ENCODE results near the gene BNC2. TPM values are rescaled to one million over a fixed set of nuclear protein-coding genes. Genes with fewer than 3 reads are reported as not detected.
A peak's percentile ranks its signal among the peaks of the same experiment; 100 is the strongest.

The BNC2 gene
- total RNA-seq, 1 experiment from 2014 or later, result 43.6 TPM

- Histone ChIP-seq H3K18ac (ENCODE audit: insufficient read length, low read depth, low read length) (no peak overlapping the region), H2BK120ac (ENCODE audit: low read depth, low read length, poor library complexity, severe bottlenecking) (no peak overlapping the region), H3K79me2 (ENCODE audit: insufficient read depth, low read length) (no peaks in the 10 kb centered on the region), H3K79me1 (ENCODE audit: insufficient read depth, low read depth, low read length, poor library complexity, severe bottlenecking) (no peaks in the 10 kb centered on the region), H2BK15ac (ENCODE audit: low read depth, low read length) (no peak overlapping the region), H3K23ac (ENCODE audit: insufficient read length, low read depth, low read length) (no peak overlapping the region), H3K56ac (ENCODE audit: insufficient read length, low read depth, low read length) (no peak overlapping the region), H3K14ac (ENCODE audit: insufficient read depth, low read length) (no peak overlapping the region), H2AFZ (ENCODE audit: low read length) (no peak overlapping the region), H2BK20ac (ENCODE audit: low read depth, low read length, poor library complexity, severe bottlenecking) (no peak overlapping the region), H3K27ac (ENCODE audit: insufficient read length, low read depth, low read length) (no peak overlapping the region), H3K9ac (ENCODE audit: extremely low read depth, insufficient read length, low read length) (no peak overlapping the region), H2BK5ac (ENCODE audit: insufficient read length, low read length) (no peak overlapping the region), H4K20me1 (ENCODE audit: control insufficient read depth, insufficient read depth, insufficient read length) (no peaks in the 10 kb centered on the region), H4K91ac (ENCODE audit: insufficient read length, low read depth, low read length) (no peak overlapping the region), H2BK12ac (ENCODE audit: insufficient read length, low read depth, low read length) (no peak overlapping the region), H4K5ac (ENCODE audit: insufficient read length, low read depth, low read length) (no peak overlapping the region), H3K27me3 (ENCODE audit: insufficient read depth, low read length) (no peaks in the 10 kb centered on the region), H3K4me2 (ENCODE audit: insufficient read depth, insufficient read length, low read length) (no peak overlapping the region), H4K8ac (replicated peaks; ENCODE audit: insufficient read length, low read depth, low read length) (no peak overlapping the region), H3K4ac (ENCODE audit: low read depth, low read length) (no peak overlapping the region), H3T11ph (ENCODE audit: low read length) (no peak overlapping the region), H2AK5ac (ENCODE audit: insufficient read length, low read length) (no peak overlapping the region), H3K9me3 (ENCODE audit: control insufficient read depth, low read depth, low read length) (no peaks in the 10 kb centered on the region), H3K4me1 (ENCODE audit: insufficient read depth, low read length) (0 out of 2 replicates have a peak, but pooled peaks cover 2% of the 10 kb centered on the region), H3K23me2 (ENCODE audit: insufficient read length, low read depth, low read length, poor library complexity, severe bottlenecking) (no peaks in the 10 kb centered on the region)
- Mint-ChIP-seq H3K4me3 (no peak overlapping the region), H3K36me3 (ENCODE audit: insufficient read depth in 1 of 3, low read depth in 3 of 3) (no peaks in the 10 kb centered on the region), H3K27ac (peak overlapping the region in 1 of 3 experiments; percentile 31; a peak in 1 of 7 replicates), H3K27me3 (ENCODE audit: low read depth) (no peaks in the 10 kb centered on the region), H3K4me1 (peaks cover 34 to 46% of the 10 kb centered on the region in 2 experiments), H3K9me3 (no peaks in the 10 kb centered on the region)
- no peak for TF ChIP-seq CTCF (conservative IDR thresholded peaks at IDR 0.05)
- DNase-seq, result no peak
- no CpG with 5 or more reads among the region's 3 CpGs for WGBS (ENCODE audit: extremely low coverage, insufficient read length, low lambda C conversion rate)
These were observed 272.2 kb downstream of the BNC2 start for GRCh38 chr9:16598316-16598715.

Data from H9 (cell line).